HepG2 (cell line): ENCODE data around the gene MBD3. TPM values are rescaled to one million over a fixed set of nuclear protein-coding genes. Genes with fewer than 3 reads are reported as not detected.

Experiments
- ATAC-seq: fragments of 200-7000 bp; cut with Tn5 transposase; 3 replicates; pipeline ENCODE4 v1.9.1; 2020; ENCODE audit warnings: mild to moderate bottlenecking, moderate library complexity
- BruUV-seq: library from RNA; stranded (reverse); fragments of 400-500 nt; replicated peaks from 2 replicates; lab custom pipeline; 2021; lab: Mats Ljungman, UMichigan
- CTCF ChIA-PET: fragments of 300-600 bp; formaldehyde crosslinking; extraction: SDS; loops from one replicate; lab custom pipeline; 2021; ENCODE audit warnings: low total read pairs, inconsistent platforms, low intra/inter-chr PET ratio; lab: Yijun Ruan, JAX
- POLR2A ChIA-PET: fragments of 350-600 bp; sonication (Branson Sonifier 250); formaldehyde crosslinking; loops from one replicate; lab custom pipeline; 2020; ENCODE audit warnings: antibody characterized with exemption, inconsistent platforms; lab: Yijun Ruan, JAX
- DNase-seq: peaks from one replicate; pipeline ENCODE4 v3.0.0-alpha.2; 2015; ENCODE audit warnings: low spot score
- FAIRE-seq: peaks from 3 replicates; lab custom pipeline; 2011; peaks lifted over from hg19 to GRCh38; lab: Jason Lieb, UNC
- H2AFZ ChIP-seq: one replicate; pipeline ENCODE4 v1.6.1; 2011; ENCODE audit warnings: low read length, inconsistent platforms
- H3K27ac ChIP-seq: fragments of 300-600 bp; 3 replicates; pipeline ENCODE4 v1.8.0; 2011; ENCODE audit warnings: mixed run types, mild to moderate bottlenecking, mixed read lengths, low read length, inconsistent platforms; ENCODE audit not compliant: insufficient read depth; ENCODE audit errors: extremely low read length
- H3K27me3 ChIP-seq, 2 experiments: fragments of 200-600 bp in 1 of 2; 2 replicates in 1 of 2; 3 replicates in 1 of 2; pipeline versions ENCODE4 v1.6.0 to v1.8.0; 2011; ENCODE audit warnings: low read length in 2 of 2, mild to moderate bottlenecking in 2 of 2, moderate library complexity in 2 of 2, inconsistent platforms in 1 of 2; ENCODE audit not compliant: insufficient read depth in 2 of 2, control insufficient read depth in 1 of 2
- H3K36me3 ChIP-seq, 2 experiments: fragments of 200-600 bp in 1 of 2; replicated peaks in 1 of 2; 2 replicates in 1 of 2; 3 replicates in 1 of 2; pipeline versions ENCODE4 v1.5.1 to v1.8.0; 2011; ENCODE audit warnings: low read length in 2 of 2, inconsistent platforms in 1 of 2; ENCODE audit not compliant: insufficient read depth in 2 of 2, control insufficient read depth in 1 of 2
- H3K4me1 ChIP-seq: 2 replicates; pipeline ENCODE4 v1.5.1; 2012; ENCODE audit warnings: low read length, inconsistent platforms; ENCODE audit not compliant: insufficient read depth
- H3K4me2 ChIP-seq: 2 replicates; pipeline ENCODE4 v1.6.0; 2011; ENCODE audit warnings: low read depth, low read length, inconsistent platforms
- H3K4me3 ChIP-seq, 3 experiments: fragments of 200-600 bp in 1 of 3; sonication (generic), shearing (Covaris generic) in 1 of 3; replicated peaks in 1 of 3; 2 replicates each; pipeline ENCODE4 v1.5.1; 2011 to 2016; ENCODE audit warnings: low read length in 3 of 3, inconsistent platforms in 2 of 3, low read depth in 2 of 3, mild to moderate bottlenecking in 2 of 3, control low read depth in 1 of 3, mixed read lengths in 1 of 3; ENCODE audit not compliant: insufficient read depth in 1 of 3
- H3K79me2 ChIP-seq: one replicate; pipeline ENCODE4 v1.6.1; 2011; ENCODE audit warnings: low read length, inconsistent platforms; ENCODE audit not compliant: insufficient read depth
- H3K9ac ChIP-seq: 2 replicates; pipeline ENCODE4 v1.6.0; 2011; ENCODE audit warnings: mild to moderate bottlenecking, low read depth, low read length, inconsistent platforms; ENCODE audit not compliant: insufficient read depth
- H3K9me3 ChIP-seq: 2 replicates; pipeline ENCODE4 v1.5.1; 2012; ENCODE audit warnings: mild to moderate bottlenecking, low read length
- H4K20me1 ChIP-seq: 2 replicates; pipeline ENCODE4 v1.6.0; 2011; ENCODE audit warnings: inconsistent platforms, mild to moderate bottlenecking, low read length, moderate library complexity; ENCODE audit not compliant: insufficient read depth
- AGO2 ChIP-seq: fragments of 200-400 bp; formaldehyde crosslinking; optimal IDR thresholded peaks from 2 replicates; pipeline ENCODE3; 2017; ENCODE audit warnings: mild to moderate bottlenecking, low read depth, low read length, moderate library complexity
- HNRNPL ChIP-seq: fragments of 200-400 bp; formaldehyde crosslinking; IDR thresholded peaks from 2 replicates; pipeline ENCODE4 v1.6.1; 2017; ENCODE audit warnings: mild to moderate bottlenecking, low read depth, low read length
- WGBS: methylation state at CpG from one replicate; pipeline ENCODE4 v1.1.6; 2017; ENCODE audit warnings: low lambda C conversion rate; 5-methylcytosine and 5-hydroxymethylcytosine counted together
- in situ Hi-C: cut with HindIII; loops from 2 replicates; pipeline ENCODE4 v1.10.0; 2017; ENCODE audit warnings: low pct_unique_long_range_greater_than_20kb; ENCODE audit not compliant: extremely low pct_ligation_motif_present
- intact Hi-C: fragments of 100-400 bp; cut with micrococcal nuclease; formaldehyde crosslinking; loops from one replicate; pipeline ENCODE4 v1.10.0; 2022; ENCODE audit not compliant: unreplicated experiment
- polyA plus RNA-seq, 8 experiments: library from polyadenylated mRNA; depleted of rRNA in 3 of 8; stranded (reverse) in 7 of 8; unstranded in 1 of 8; fragments of >200 nt; fragmentation: Illumina TruSeq in 4 of 8; extraction: Trizol in 4 of 8; gene quantifications; 2 replicates each; pipeline versions ENCODE4 v1.2.1 to v1.2.3, GENCODE V29; 2011 to 2016; ENCODE audit warnings: low read depth in 4 of 8, missing spikeins in 1 of 8, mixed read lengths in 1 of 8; ENCODE audit not compliant: insufficient read depth in 1 of 8
- total RNA-seq, 5 experiments: library from RNA; depleted of rRNA; stranded (reverse); fragments of >200 nt; fragmentation: Illumina TruSeq; extraction: Trizol; gene quantifications; 2 replicates each; pipeline ENCODE4 v1.2.3, GENCODE V29; 2016; ENCODE audit warnings: low read depth in 1 of 5
- TF ChIP-seq, protein P1 (sequence below): sonication (generic); formaldehyde crosslinking; IDR thresholded peaks from 2 replicates; pipeline ENCODE4 v1.4.0; 2020; ENCODE audit warnings: missing genetic modification reagents
- TF ChIP-seq, protein P2 (sequence below): sonication (generic); formaldehyde crosslinking; IDR thresholded peaks from 2 replicates; pipeline ENCODE4 v1.5.1; 2020; ENCODE audit warnings: mild to moderate bottlenecking, missing genetic modification reagents, moderate library complexity

Gene MBD3
- total and polyA plus RNA-seq, 2 of the 13 experiments (the other 11 are each of a cell fraction or from before 2014, with no cell fraction given), result 21.2 to 76.9 TPM

DNA sequence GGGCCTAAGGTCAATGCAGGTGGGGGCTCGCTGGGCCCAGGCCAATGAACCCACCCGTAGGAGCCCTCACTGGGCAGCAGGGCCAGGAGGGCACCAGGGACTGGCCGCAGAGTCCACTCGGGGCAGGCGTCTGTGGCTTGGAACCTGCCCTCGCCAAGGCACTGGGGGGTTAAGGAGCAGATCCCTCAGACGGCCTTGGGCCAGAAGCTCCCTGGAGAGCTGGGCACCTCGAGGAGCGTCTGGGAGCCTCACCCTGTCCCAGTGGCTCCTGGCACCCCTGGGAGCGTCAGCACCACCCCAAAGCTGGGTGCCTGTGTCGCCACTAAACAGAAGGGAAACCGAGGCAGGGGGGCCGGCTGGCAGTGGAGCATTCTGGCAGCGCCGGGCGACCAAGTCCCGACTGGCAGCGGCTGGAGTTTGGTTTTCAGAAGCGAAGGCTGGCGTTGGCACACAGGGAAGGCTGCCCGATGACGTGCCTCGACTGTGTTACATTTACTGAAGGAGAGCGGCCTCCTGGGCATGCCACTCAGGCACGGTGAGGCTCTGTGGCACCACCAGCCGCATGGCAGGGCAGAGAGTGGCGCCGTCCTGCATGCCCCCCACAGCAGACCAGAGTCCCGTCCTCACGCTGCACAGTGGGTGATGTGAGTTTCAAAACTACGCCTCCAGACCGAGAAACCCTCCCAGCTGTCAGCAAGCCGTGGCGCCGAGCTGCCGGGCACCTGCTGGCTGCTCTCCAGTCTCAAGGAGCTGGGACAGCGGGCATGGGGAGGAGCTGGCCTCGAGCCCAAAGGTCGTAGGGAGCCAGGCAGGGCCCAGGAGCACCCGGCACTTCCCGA, 15.4 kb downstream of the MBD3 start:
- Histone ChIP-seq H3K36me3 (peaks cover 9 to 35% of the 10 kb centered on the region in 2 experiments; a peak in 4 of 5 replicates), H4K20me1 (0 out of 2 replicates have a peak, but pooled peaks cover 2% of the 10 kb centered on the region), H2AFZ (no peak overlapping the region), H3K4me2 (no peak overlapping the region), H3K9me3 (no peaks in the 10 kb centered on the region), H3K4me3 (no peak overlapping the region), H3K9ac (no peak overlapping the region), H3K27me3 (no peaks in the 10 kb centered on the region), H3K27ac (no peak overlapping the region), H3K4me1 (peaks cover 17% of the 10 kb centered on the region), H3K79me2 (no peaks in the 10 kb centered on the region)
- no peak for DNase-seq
- FAIRE-seq, result no peak
- BruUV-seq, result no TSS peak
- intact Hi-C loops, result no loop called here
- TF ChIP-seq, protein P1, sequence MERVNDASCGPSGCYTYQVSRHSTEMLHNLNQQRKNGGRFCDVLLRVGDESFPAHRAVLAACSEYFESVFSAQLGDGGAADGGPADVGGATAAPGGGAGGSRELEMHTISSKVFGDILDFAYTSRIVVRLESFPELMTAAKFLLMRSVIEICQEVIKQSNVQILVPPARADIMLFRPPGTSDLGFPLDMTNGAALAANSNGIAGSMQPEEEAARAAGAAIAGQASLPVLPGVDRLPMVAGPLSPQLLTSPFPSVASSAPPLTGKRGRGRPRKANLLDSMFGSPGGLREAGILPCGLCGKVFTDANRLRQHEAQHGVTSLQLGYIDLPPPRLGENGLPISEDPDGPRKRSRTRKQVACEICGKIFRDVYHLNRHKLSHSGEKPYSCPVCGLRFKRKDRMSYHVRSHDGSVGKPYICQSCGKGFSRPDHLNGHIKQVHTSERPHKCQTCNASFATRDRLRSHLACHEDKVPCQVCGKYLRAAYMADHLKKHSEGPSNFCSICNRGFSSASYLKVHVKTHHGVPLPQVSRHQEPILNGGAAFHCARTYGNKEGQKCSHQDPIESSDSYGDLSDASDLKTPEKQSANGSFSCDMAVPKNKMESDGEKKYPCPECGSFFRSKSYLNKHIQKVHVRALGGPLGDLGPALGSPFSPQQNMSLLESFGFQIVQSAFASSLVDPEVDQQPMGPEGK (CRISPR knock-in tag), result no peak
- TF ChIP-seq HNRNPL (peak; percentile 57; the same call in 1 of the 2 replicates), AGO2 (peak; percentile 3)
- TF ChIP-seq, protein P2, sequence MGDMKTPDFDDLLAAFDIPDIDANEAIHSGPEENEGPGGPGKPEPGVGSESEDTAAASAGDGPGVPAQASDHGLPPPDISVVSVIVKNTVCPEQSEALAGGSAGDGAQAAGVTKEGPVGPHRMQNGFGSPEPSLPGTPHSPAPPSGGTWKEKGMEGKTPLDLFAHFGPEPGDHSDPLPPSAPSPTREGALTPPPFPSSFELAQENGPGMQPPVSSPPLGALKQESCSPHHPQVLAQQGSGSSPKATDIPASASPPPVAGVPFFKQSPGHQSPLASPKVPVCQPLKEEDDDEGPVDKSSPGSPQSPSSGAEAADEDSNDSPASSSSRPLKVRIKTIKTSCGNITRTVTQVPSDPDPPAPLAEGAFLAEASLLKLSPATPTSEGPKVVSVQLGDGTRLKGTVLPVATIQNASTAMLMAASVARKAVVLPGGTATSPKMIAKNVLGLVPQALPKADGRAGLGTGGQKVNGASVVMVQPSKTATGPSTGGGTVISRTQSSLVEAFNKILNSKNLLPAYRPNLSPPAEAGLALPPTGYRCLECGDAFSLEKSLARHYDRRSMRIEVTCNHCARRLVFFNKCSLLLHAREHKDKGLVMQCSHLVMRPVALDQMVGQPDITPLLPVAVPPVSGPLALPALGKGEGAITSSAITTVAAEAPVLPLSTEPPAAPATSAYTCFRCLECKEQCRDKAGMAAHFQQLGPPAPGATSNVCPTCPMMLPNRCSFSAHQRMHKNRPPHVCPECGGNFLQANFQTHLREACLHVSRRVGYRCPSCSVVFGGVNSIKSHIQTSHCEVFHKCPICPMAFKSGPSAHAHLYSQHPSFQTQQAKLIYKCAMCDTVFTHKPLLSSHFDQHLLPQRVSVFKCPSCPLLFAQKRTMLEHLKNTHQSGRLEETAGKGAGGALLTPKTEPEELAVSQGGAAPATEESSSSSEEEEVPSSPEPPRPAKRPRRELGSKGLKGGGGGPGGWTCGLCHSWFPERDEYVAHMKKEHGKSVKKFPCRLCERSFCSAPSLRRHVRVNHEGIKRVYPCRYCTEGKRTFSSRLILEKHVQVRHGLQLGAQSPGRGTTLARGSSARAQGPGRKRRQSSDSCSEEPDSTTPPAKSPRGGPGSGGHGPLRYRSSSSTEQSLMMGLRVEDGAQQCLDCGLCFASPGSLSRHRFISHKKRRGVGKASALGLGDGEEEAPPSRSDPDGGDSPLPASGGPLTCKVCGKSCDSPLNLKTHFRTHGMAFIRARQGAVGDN (CRISPR knock-in tag), result peak; percentile 11; the same call in 1 of the 2 replicates
- ChIA-PET CTCF (no interaction called here), POLR2A (interaction anchor here (1.0 kb wide), 1 partner anchor 14 kb away, joined by 3 read pairs; no protein-coding TSS in a partner anchor)
- WGBS, result 98% methylated on average over 19 of the region's 41 CpGs
- no peak for ATAC-seq
- in situ Hi-C loops, result no loop called here
